Measurements from ENCODE around the gene PLA2G2A. TPM values are rescaled to one million over a fixed set of nuclear protein-coding genes. Genes with fewer than 3 reads are reported as not detected.

PLA2G2A gene
- total RNA-seq, 6 experiments from 2014 or later, result 109 to 1,136 (median 151) TPM

GRCh38 chr1:19963636-19964035 lies 15.8 kb downstream of the PLA2G2A start:
- intact Hi-C loops (cut with DNase I), result no loop called here
- no peaks in the 10 kb centered on the region for H3K36me3 ChIP-seq
- ATAC-seq (no peak), DNase-seq (no peak)
- H3K27ac ChIP-seq, result no peak overlapping the region
- 77% methylated on average over 4 of the region's 4 CpGs for WGBS (ENCODE audit: insufficient coverage, low coverage, low lambda C conversion rate, missing lambda C conversion rate)
- TF ChIP-seq POLR2A (IDR thresholded peaks at IDR 0.05), result no peak
- no peak for TF ChIP-seq CTCF (IDR thresholded peaks at IDR 0.05)
- no peak overlapping the region for H3K4me3 ChIP-seq
- H3K9me3 ChIP-seq, result no peaks in the 10 kb centered on the region
- no peaks in the 10 kb centered on the region for H3K27me3 ChIP-seq
- H3K4me1 ChIP-seq, result no peaks in the 10 kb centered on the region

- WGBS (ENCODE audit: insufficient coverage, low coverage, low lambda C conversion rate, missing lambda C conversion rate), result 47% methylated on average over 5 of the region's 5 CpGs
- Histone ChIP-seq H3K4me1 (no peaks in the 10 kb centered on the region), H3K36me3 (no peaks in the 10 kb centered on the region), H3K9me3 (no peaks in the 10 kb centered on the region), H3K4me3 (no peak overlapping the region), H3K27me3 (no peaks in the 10 kb centered on the region), H3K27ac (no peak overlapping the region)
- no peak for TF ChIP-seq POLR2A (IDR thresholded peaks at IDR 0.05)
- no peak for TF ChIP-seq CTCF (IDR thresholded peaks at IDR 0.05)
- ATAC-seq (no peak), DNase-seq (no peak)
- intact Hi-C loops (cut with DNase I), result no loop called here
Measured at GRCh38 chr1:19960591-19960990, 18.8 kb downstream of the PLA2G2A start.

GRCh38 chr1:19957779-19958178 lies 21.6 kb downstream of the PLA2G2A start:
- Histone ChIP-seq H3K27ac (no peak overlapping the region), H3K9me3 (no peaks in the 10 kb centered on the region), H3K27me3 (no peaks in the 10 kb centered on the region), H3K4me1 (no peaks in the 10 kb centered on the region), H3K36me3 (no peaks in the 10 kb centered on the region), H3K4me3 (no peak overlapping the region)
- no peak for DNase-seq
- intact Hi-C loops (cut with DNase I), result no loop called here
- 54% methylated on average over 4 of the region's 4 CpGs for WGBS (ENCODE audit: insufficient coverage, low coverage, low lambda C conversion rate, missing lambda C conversion rate)
- ATAC-seq, result no peak
- TF ChIP-seq POLR2A (IDR thresholded peaks at IDR 0.05) (no peak), CTCF (IDR thresholded peaks at IDR 0.05) (no peak)

- intact Hi-C loops (cut with DNase I), result no loop called here
- DNase-seq, result no peak
- H3K9me3 ChIP-seq, result no peaks in the 10 kb centered on the region
- no peak overlapping the region for H3K4me3 ChIP-seq
- WGBS (ENCODE audit: insufficient coverage, low coverage, low lambda C conversion rate, missing lambda C conversion rate), result 68% methylated on average over 11 of the region's 11 CpGs
- TF ChIP-seq POLR2A (IDR thresholded peaks at IDR 0.05) (no peak), CTCF (IDR thresholded peaks at IDR 0.05) (no peak)
- H3K36me3 ChIP-seq, result no peaks in the 10 kb centered on the region
- H3K4me1 ChIP-seq, result no peaks in the 10 kb centered on the region
- H3K27ac ChIP-seq, result no peak overlapping the region
- H3K27me3 ChIP-seq, result no peaks in the 10 kb centered on the region
- no peak for ATAC-seq
Measured at GRCh38 chr1:19955534-19956170, 23.8 kb downstream of the PLA2G2A start.

GRCh38 chr1:19954059-19954458 lies 25.4 kb downstream of the PLA2G2A start:
- DNase-seq, result no peak
- Histone ChIP-seq H3K4me3 (no peak overlapping the region), H3K4me1 (no peaks in the 10 kb centered on the region), H3K27ac (no peak overlapping the region), H3K27me3 (no peaks in the 10 kb centered on the region), H3K9me3 (no peaks in the 10 kb centered on the region), H3K36me3 (no peaks in the 10 kb centered on the region)
- intact Hi-C loops (cut with DNase I), result no loop called here
- ATAC-seq, result no peak
- TF ChIP-seq CTCF (IDR thresholded peaks at IDR 0.05) (no peak), POLR2A (IDR thresholded peaks at IDR 0.05) (no peak)
- 62% methylated on average over 2 of the region's 2 CpGs for WGBS (ENCODE audit: insufficient coverage, low coverage, low lambda C conversion rate, missing lambda C conversion rate)

All from right lobe of liver (tissue), 6 donors.